SK-N-SH (cell line): ENCODE measurements around the gene FGD6. TPM values are rescaled to one million over a fixed set of nuclear protein-coding genes. Genes with fewer than 3 reads are reported as not detected.

Experiments used
- CTCF ChIA-PET: fragments of 300-600, 350-600 bp; formaldehyde crosslinking; extraction: SDS; loops from one replicate; lab custom pipeline; 2021; lab: Yijun Ruan, JAX
- POLR2A ChIA-PET: fragments of 350-600 bp; sonication (Branson Sonifier 250); formaldehyde crosslinking; extraction: SDS; loops from one replicate; lab custom pipeline; 2020; ENCODE audit warnings: antibody characterized with exemption, inconsistent platforms; lab: Yijun Ruan, JAX
- DNase-seq: peaks from one replicate; pipeline ENCODE4 v3.0.0; 2012
- H2AFZ ChIP-seq: fragments of 200-600 bp; sonication (generic); 2 replicates; pipeline ENCODE4 v1.8.1; 2016; ENCODE audit warnings: antibody characterized with exemption, mild to moderate bottlenecking, low read depth
- H3F3A ChIP-seq: fragments of 200-600 bp; sonication (generic); replicated peaks from 2 replicates; pipeline ENCODE3; 2016; ENCODE audit warnings: antibody characterized with exemption, mild to moderate bottlenecking; ENCODE audit not compliant: insufficient read depth
- H3K27ac ChIP-seq, 2 experiments: fragments of 200-500 bp in 1 of 2; fragments of 200-600 bp in 1 of 2; sonication (Bioruptor generic) in 1 of 2; sonication (generic), shearing (Covaris generic) in 1 of 2; 2 replicates each; pipeline versions ENCODE4 v1.5.1 to v1.6.1; 2014 to 2016; ENCODE audit warnings: low read depth in 2 of 2, inconsistent platforms in 1 of 2, low read length in 1 of 2, mild to moderate bottlenecking in 1 of 2, mixed read lengths in 1 of 2
- H3K27me3 ChIP-seq: fragments of 200-600 bp; sonication (generic), shearing (Covaris generic); 2 replicates; pipeline ENCODE4 v1.6.1; 2016; ENCODE audit warnings: mixed run types; ENCODE audit not compliant: insufficient read depth
- H3K36me3 ChIP-seq, 2 experiments: fragments of 200-500 bp in 1 of 2; fragments of 200-600 bp in 1 of 2; sonication (Bioruptor generic) in 1 of 2; sonication (generic) in 1 of 2; replicated peaks in 1 of 2; 2 replicates each; pipeline versions ENCODE3 to v1.5.1; 2014 to 2016; ENCODE audit warnings: low read length in 1 of 2, mild to moderate bottlenecking in 1 of 2; ENCODE audit not compliant: insufficient read depth in 2 of 2, control insufficient read depth in 1 of 2
- H3K4me1 ChIP-seq, 2 experiments: fragments of 200-500 bp in 1 of 2; fragments of 200-600 bp in 1 of 2; sonication (Bioruptor generic) in 1 of 2; sonication (generic), shearing (Covaris generic) in 1 of 2; 2 replicates each; pipeline versions ENCODE4 v1.5.1 to v1.6.1; 2014 to 2016; ENCODE audit warnings: low read depth in 1 of 2, low read length in 1 of 2, mixed run types in 1 of 2; ENCODE audit not compliant: insufficient read depth in 2 of 2, control insufficient read depth in 1 of 2
- H3K4me2 ChIP-seq: fragments of 200-600 bp; sonication (generic), shearing (Covaris generic); 2 replicates; pipeline ENCODE4 v1.6.1; 2017; ENCODE audit warnings: mixed run types
- H3K4me3 ChIP-seq, 2 experiments: fragments of 200-500 bp in 1 of 2; fragments of 200-600 bp in 1 of 2; sonication (Bioruptor generic) in 1 of 2; sonication (generic), shearing (Covaris generic) in 1 of 2; 2 replicates each; pipeline versions ENCODE4 v1.5.1 to v1.8.1; 2014 to 2016; ENCODE audit warnings: low read depth in 2 of 2, inconsistent platforms in 1 of 2, low read length in 1 of 2, mild to moderate bottlenecking in 1 of 2, mixed read lengths in 1 of 2, moderate library complexity in 1 of 2
- H3K79me2 ChIP-seq: fragments of 200-600 bp; sonication (generic); 2 replicates; pipeline ENCODE4 v1.8.1; 2017; ENCODE audit warnings: mild to moderate bottlenecking; ENCODE audit not compliant: insufficient read depth
- H3K9ac ChIP-seq: fragments of 200-600 bp; sonication (generic); 2 replicates; pipeline ENCODE4 v1.6.1; 2017; ENCODE audit warnings: mixed run types
- H3K9me2 ChIP-seq: fragments of 200-600 bp; sonication (generic); 2 replicates; pipeline ENCODE4 v1.6.1; 2017; ENCODE audit warnings: mixed run types
- H3K9me3 ChIP-seq: fragments of 200-600 bp; sonication (generic); 2 replicates; pipeline ENCODE4 v1.6.1; 2017; ENCODE audit warnings: mixed run types, mild to moderate bottlenecking, moderate library complexity
- H4K20me1 ChIP-seq: fragments of 200-600 bp; sonication (generic); 2 replicates; pipeline ENCODE4 v1.6.1; 2017; ENCODE audit warnings: mild to moderate bottlenecking, mixed run types; ENCODE audit not compliant: insufficient read depth
- CHD2 ChIP-seq: fragments of 150-350 bp; IDR thresholded peaks from 2 replicates; pipeline ENCODE4 v1.6.1; 2018; ENCODE audit warnings: low read length; ENCODE audit not compliant: partially characterized antibody
- ELF1 ChIP-seq: IDR thresholded peaks from 2 replicates; pipeline ENCODE4 v1.4.0; 2012
- EP300 ChIP-seq, 2 experiments: IDR thresholded peaks; 2 replicates each; pipeline versions ENCODE4 v1.4.0 to v1.6.1; 2012; ENCODE audit warnings: borderline replicate concordance in 1 of 2, low read depth in 1 of 2, low read length in 1 of 2
- EZH2phosphoT487 ChIP-seq: fragments of 200-600 bp; sonication (generic); IDR thresholded peaks from 2 replicates; pipeline ENCODE4 v1.6.1; 2017; ENCODE audit warnings: low read depth, mixed run types, mild to moderate bottlenecking, antibody characterized with exemption, moderate library complexity, borderline replicate concordance
- FOSL2 ChIP-seq: IDR thresholded peaks from 2 replicates; pipeline ENCODE4 v1.4.0; 2012; ENCODE audit warnings: low read depth, mild to moderate bottlenecking, moderate library complexity, borderline replicate concordance
- FOXJ3 ChIP-seq: sonication (generic); formaldehyde crosslinking; IDR thresholded peaks from 2 replicates; pipeline ENCODE4 v1.5.1; 2020; ENCODE audit warnings: mild to moderate bottlenecking, missing genetic modification reagents
- FOXM1 ChIP-seq: IDR thresholded peaks from 2 replicates; pipeline ENCODE4 v1.4.0; 2012; ENCODE audit warnings: low read depth, mild to moderate bottlenecking
- GABPA ChIP-seq: IDR thresholded peaks from 2 replicates; pipeline ENCODE4 v1.4.0; 2012; ENCODE audit warnings: low read depth, mild to moderate bottlenecking
- GATA2 ChIP-seq: sonication (generic); formaldehyde crosslinking; IDR thresholded peaks from 2 replicates; pipeline ENCODE4 v1.5.0; 2020; ENCODE audit warnings: mild to moderate bottlenecking, missing genetic modification reagents
- JUND ChIP-seq: IDR thresholded peaks from 2 replicates; pipeline ENCODE4 v1.4.0; 2012
- MEF2A ChIP-seq: IDR thresholded peaks from 2 replicates; pipeline ENCODE4 v1.4.0; 2012; ENCODE audit warnings: low read depth, borderline replicate concordance
- MXI1 ChIP-seq: IDR thresholded peaks from 2 replicates; pipeline ENCODE4 v1.6.1; 2012; ENCODE audit warnings: mild to moderate bottlenecking, low read depth, low read length, improper control_type of control experiment
- NFIC ChIP-seq: IDR thresholded peaks from 2 replicates; pipeline ENCODE4 v1.4.0; 2012; ENCODE audit warnings: borderline replicate concordance
- NRF1 ChIP-seq: IDR thresholded peaks from 2 replicates; pipeline ENCODE4 v1.6.1; 2012; ENCODE audit warnings: low read depth, mild to moderate bottlenecking, low read length
- PBX3 ChIP-seq: IDR thresholded peaks from 2 replicates; pipeline ENCODE4; 2012
- POLR2AphosphoS5 ChIP-seq: IDR thresholded peaks from 2 replicates; pipeline ENCODE4 v1.6.1; 2012; ENCODE audit warnings: low read depth, low read length
- RAD21 ChIP-seq: IDR thresholded peaks from 2 replicates; pipeline ENCODE4 v1.6.1; 2012; ENCODE audit warnings: mild to moderate bottlenecking, low read length
- RCOR1 ChIP-seq: fragments of 150-350 bp; IDR thresholded peaks from 2 replicates; pipeline ENCODE4 v1.6.1; 2017; ENCODE audit warnings: antibody characterized with exemption, low read length
- RFX5 ChIP-seq: IDR thresholded peaks from 2 replicates; pipeline ENCODE4 v1.6.1; 2012; ENCODE audit warnings: mild to moderate bottlenecking, improper control_type of control experiment, low read length
- RXRA ChIP-seq: IDR thresholded peaks from 2 replicates; pipeline ENCODE4 v1.4.0; 2012; ENCODE audit warnings: low read depth, mild to moderate bottlenecking, borderline replicate concordance
- SIN3A ChIP-seq: IDR thresholded peaks from 2 replicates; pipeline ENCODE4 v1.6.1; 2012; ENCODE audit warnings: low read depth, mild to moderate bottlenecking, low read length, moderate library complexity, borderline replicate concordance
- SMC3 ChIP-seq: IDR thresholded peaks from 2 replicates; pipeline ENCODE4 v1.6.1; 2012; ENCODE audit warnings: low read depth, low read length, improper control_type of control experiment
- TAF1 ChIP-seq: IDR thresholded peaks from 2 replicates; pipeline ENCODE4 v1.6.1; 2012; ENCODE audit warnings: low read depth, mild to moderate bottlenecking, low read length, moderate library complexity, borderline replicate concordance
- TCF12 ChIP-seq: IDR thresholded peaks from 2 replicates; pipeline ENCODE4 v1.4.0; 2012
- WGBS: methylation state at CpG from one replicate; pipeline ENCODE4 v1.1.6; 2017; ENCODE audit warnings: low lambda C conversion rate; 5-methylcytosine and 5-hydroxymethylcytosine counted together
- polyA plus RNA-seq, 3 experiments: library from polyadenylated mRNA; depleted of rRNA; stranded (reverse); fragments of >200 nt; gene quantifications; 2 replicates each; pipeline ENCODE4 v1.2.3, GENCODE V29; 2012
- TF ChIP-seq, protein P1 (sequence below): fragments of 150-350 bp; IDR thresholded peaks from 2 replicates; pipeline ENCODE4 v1.6.1; 2016; ENCODE audit warnings: mild to moderate bottlenecking, low read depth, low read length
- TF ChIP-seq, protein P2 (sequence below): IDR thresholded peaks from 2 replicates; pipeline ENCODE4 v1.4.0; 2012; ENCODE audit warnings: low read depth, borderline replicate concordance
- TF ChIP-seq, protein P3 (sequence below): fragments of 150-350 bp; IDR thresholded peaks from 2 replicates; pipeline ENCODE4 v1.6.1; 2017; ENCODE audit warnings: antibody characterized with exemption, low read length, low read depth, borderline replicate concordance
- TF ChIP-seq, protein P4 (sequence below): IDR thresholded peaks from 2 replicates; pipeline ENCODE4 v1.4.0; 2012; ENCODE audit warnings: low read depth

The FGD6 gene
- polyA plus RNA-seq, 1 of the 3 experiments (the other 2 are of a cell fraction) = 2.8 TPM

DNA sequence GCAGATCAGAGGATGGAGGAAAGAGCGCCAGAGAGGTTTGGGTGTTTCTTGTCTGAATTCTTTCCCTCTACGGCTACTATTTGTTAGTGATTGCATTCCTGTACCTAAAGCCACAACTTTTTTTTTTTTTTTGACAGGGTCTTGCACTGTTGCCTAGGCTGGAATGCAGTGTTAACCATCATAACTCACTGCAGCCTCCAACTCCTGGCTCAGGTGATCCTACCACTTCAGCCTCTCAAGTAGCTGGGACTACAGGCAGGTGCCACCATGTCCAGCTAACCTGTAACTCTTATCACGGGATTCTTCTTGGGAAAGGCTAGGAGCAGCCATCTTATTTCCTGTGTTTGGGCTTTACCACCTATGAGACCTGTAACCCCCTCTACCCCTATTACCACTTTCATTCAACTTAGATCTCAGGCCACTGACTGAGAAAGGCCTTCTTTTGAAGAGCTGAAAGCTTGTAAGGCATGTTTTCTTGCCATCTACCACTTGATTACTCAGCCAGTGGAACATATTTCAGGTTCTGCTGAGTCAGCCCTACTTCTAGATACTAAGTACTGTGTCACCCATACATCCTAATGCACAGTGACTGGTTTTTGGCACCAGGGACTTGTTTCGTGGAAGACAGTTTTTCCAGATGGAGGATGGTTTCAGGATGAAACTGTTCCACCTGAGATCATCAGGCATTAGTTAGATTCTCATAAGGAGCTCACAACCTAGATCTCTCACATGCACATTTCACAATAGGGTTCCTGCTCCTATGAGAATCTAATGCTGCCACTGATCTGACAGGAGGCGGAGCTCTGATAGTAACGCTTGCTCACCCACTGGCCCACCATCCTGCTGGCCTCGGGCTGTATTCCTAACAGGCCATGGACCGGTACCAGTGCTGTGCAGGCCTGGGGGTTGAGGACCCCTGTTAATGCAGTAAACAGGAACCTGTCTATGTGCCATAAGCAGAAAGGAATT is 7.2 kb upstream of the FGD6 start:
- ChIA-PET CTCF (interaction anchor here (1.5 to 3.2 kb wide), 2 partner anchors 107 to 108 kb away, joined by 5 to 15 read pairs; no protein-coding TSS in a partner anchor), POLR2A (no interaction called here)
- peaks cover 0 to 23% of the 10 kb centered on the region in 2 experiments for H3K36me3 ChIP-seq
- H3K9me3 ChIP-seq = no peaks in the 10 kb centered on the region
- peaks cover 19% of the 10 kb centered on the region for H4K20me1 ChIP-seq
- peaks cover 99% of the 10 kb centered on the region for H3K79me2 ChIP-seq
- peak overlapping the region in 1 of 2 experiments; percentile 43; a peak in 2 of 4 replicates for H3K27ac ChIP-seq
- H3K9ac ChIP-seq = no peak overlapping the region
- WGBS = 86% methylated on average over 8 of the region's 8 CpGs
- peaks cover 7 to 26% of the 10 kb centered on the region in 2 experiments; a peak in 3 of 4 replicates for H3K4me1 ChIP-seq
- H3K4me2 ChIP-seq = peak overlapping the region; percentile 29; the same call in 1 of the 2 replicates
- no peaks in the 10 kb centered on the region for H3K27me3 ChIP-seq
- H3F3A ChIP-seq = peaks cover 31% of the 10 kb centered on the region
- no peaks in the 10 kb centered on the region for H3K9me2 ChIP-seq
- no peak for DNase-seq
- H2AFZ ChIP-seq = no peak overlapping the region
- no peak overlapping the region for H3K4me3 ChIP-seq
- no peak for TF ChIP-seq NRF1
- TF ChIP-seq RXRA = no peak
- TF ChIP-seq, protein P1, sequence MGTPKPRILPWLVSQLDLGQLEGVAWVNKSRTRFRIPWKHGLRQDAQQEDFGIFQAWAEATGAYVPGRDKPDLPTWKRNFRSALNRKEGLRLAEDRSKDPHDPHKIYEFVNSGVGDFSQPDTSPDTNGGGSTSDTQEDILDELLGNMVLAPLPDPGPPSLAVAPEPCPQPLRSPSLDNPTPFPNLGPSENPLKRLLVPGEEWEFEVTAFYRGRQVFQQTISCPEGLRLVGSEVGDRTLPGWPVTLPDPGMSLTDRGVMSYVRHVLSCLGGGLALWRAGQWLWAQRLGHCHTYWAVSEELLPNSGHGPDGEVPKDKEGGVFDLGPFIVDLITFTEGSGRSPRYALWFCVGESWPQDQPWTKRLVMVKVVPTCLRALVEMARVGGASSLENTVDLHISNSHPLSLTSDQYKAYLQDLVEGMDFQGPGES = no peak
- no peak for TF ChIP-seq SMC3
- TF ChIP-seq RFX5 = no peak
- no peak for TF ChIP-seq ELF1
- TF ChIP-seq GATA2 (CRISPR knock-in tag) = no peak
- no peak; the same call in 1 of the 2 replicates for TF ChIP-seq POLR2AphosphoS5
- TF ChIP-seq EP300 (IDR thresholded peaks at IDR 0.05; ENCODE audit: borderline replicate concordance in 1 of 2, low read depth in 1 of 2, low read length in 1 of 2) = peak in 1 of 2 experiments; percentile 49; a peak in 1 of 4 replicates
- TF ChIP-seq RCOR1 = no peak
- no peak for TF ChIP-seq FOXM1
- peak; percentile 46 for TF ChIP-seq JUND
- TF ChIP-seq EZH2phosphoT487 = no peak
- no peak for TF ChIP-seq CHD2
- TF ChIP-seq TCF12 = peak; percentile 83
- TF ChIP-seq MEF2A = no peak
- TF ChIP-seq SIN3A = no peak
- TF ChIP-seq, protein P2, sequence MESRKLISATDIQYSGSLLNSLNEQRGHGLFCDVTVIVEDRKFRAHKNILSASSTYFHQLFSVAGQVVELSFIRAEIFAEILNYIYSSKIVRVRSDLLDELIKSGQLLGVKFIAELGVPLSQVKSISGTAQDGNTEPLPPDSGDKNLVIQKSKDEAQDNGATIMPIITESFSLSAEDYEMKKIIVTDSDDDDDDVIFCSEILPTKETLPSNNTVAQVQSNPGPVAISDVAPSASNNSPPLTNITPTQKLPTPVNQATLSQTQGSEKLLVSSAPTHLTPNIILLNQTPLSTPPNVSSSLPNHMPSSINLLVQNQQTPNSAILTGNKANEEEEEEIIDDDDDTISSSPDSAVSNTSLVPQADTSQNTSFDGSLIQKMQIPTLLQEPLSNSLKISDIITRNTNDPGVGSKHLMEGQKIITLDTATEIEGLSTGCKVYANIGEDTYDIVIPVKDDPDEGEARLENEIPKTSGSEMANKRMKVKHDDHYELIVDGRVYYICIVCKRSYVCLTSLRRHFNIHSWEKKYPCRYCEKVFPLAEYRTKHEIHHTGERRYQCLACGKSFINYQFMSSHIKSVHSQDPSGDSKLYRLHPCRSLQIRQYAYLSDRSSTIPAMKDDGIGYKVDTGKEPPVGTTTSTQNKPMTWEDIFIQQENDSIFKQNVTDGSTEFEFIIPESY = no peak
- TF ChIP-seq PBX3 = peak; percentile 90
- peak; percentile 57; the same call in 1 of the 2 replicates for TF ChIP-seq FOSL2
- TF ChIP-seq TAF1 = no peak
- TF ChIP-seq, protein P3, sequence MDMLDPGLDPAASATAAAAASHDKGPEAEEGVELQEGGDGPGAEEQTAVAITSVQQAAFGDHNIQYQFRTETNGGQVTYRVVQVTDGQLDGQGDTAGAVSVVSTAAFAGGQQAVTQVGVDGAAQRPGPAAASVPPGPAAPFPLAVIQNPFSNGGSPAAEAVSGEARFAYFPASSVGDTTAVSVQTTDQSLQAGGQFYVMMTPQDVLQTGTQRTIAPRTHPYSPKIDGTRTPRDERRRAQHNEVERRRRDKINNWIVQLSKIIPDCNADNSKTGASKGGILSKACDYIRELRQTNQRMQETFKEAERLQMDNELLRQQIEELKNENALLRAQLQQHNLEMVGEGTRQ = no peak
- no peak for TF ChIP-seq GABPA
- TF ChIP-seq FOXJ3 (CRISPR knock-in tag) = no peak
- TF ChIP-seq, protein P4, sequence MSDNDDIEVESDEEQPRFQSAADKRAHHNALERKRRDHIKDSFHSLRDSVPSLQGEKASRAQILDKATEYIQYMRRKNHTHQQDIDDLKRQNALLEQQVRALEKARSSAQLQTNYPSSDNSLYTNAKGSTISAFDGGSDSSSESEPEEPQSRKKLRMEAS = no peak
- TF ChIP-seq MXI1 = no peak
- peak; percentile 92 for TF ChIP-seq NFIC
- no peak for TF ChIP-seq RAD21
